Measurements from ENCODE around the gene PLCD3. TPM values are rescaled to one million over a fixed set of nuclear protein-coding genes. Genes with fewer than 3 reads are reported as not detected.
A peak's percentile ranks its signal among the peaks of the same experiment; 100 is the strongest.

The PLCD3 gene
- total RNA-seq, 3 donors from 2014 or later, result 3.5 to 5.5 (median 3.5) TPM

DNA sequence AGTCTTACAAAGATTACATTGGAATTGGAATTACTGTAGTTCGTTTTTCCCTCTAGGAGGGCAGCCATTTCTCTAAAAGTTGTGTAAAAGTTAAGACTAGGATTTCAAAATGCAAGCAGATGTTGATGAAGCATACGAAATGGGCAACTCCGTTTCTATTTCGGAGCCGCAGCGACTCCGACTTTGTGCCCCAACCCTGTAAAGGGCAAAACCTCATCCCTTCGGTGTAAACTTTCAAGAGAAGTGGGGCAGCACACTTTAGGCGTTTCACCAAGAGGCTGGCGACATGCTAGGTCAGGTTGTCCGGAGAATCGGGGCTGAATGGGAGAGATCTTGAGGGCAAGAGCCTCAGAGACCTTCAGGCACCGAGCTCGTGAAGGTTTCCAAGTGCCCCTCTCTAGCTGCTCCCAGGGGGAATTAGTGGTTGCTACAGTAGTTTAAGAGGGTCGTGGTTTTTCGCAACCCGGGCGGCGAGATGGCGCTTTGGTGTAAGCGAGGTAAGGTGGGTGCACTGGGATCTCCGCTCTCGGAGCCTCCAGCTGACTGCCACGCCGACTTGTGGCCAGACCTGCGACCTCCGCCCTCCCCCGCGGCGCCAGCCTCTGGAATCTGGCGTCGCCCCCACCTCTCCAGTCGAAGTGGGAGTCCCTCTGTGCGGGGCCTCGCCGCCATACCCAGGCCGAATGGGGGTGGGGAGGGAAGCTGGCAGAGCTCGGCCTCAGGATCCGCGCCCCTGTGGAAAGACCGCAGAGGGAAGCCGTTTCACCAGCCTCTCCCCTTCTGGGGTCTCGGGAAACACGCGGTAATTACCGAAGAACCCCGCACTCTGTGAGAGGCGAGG is 28.4 kb upstream of the PLCD3 start:
- Mint-ChIP-seq H3K27me3 (ENCODE audit: low read depth) (no peaks in the 10 kb centered on the region), H3K4me1 (ENCODE audit: low read depth) (peaks cover 44% of the 10 kb centered on the region), H3K36me3 (ENCODE audit: insufficient read depth) (peaks cover 9% of the 10 kb centered on the region), H3K4me3 (peak overlapping the region; percentile 99), H3K9me3 (no peaks in the 10 kb centered on the region)
- DNase-seq (peak; percentile 52), ATAC-seq (peak; percentile 41 to 45)

- H3K9me3 Mint-ChIP-seq, result no peaks in the 10 kb centered on the region
- DNase-seq (no peak), ATAC-seq (no peak)
- H3K36me3 Mint-ChIP-seq (ENCODE audit: insufficient read depth), result peaks cover 9% of the 10 kb centered on the region
- no peaks in the 10 kb centered on the region for H3K27me3 Mint-ChIP-seq (ENCODE audit: low read depth)
- peaks cover 41% of the 10 kb centered on the region for H3K4me1 Mint-ChIP-seq (ENCODE audit: low read depth)
- no peak overlapping the region for H3K4me3 Mint-ChIP-seq
Observed at GRCh38 chr17:45156242-45156641, 23.9 kb upstream of the PLCD3 start.

GRCh38 chr17:45155483-45155882 is 23.2 kb upstream of the PLCD3 start:
- peaks cover 9% of the 10 kb centered on the region for H3K36me3 Mint-ChIP-seq (ENCODE audit: insufficient read depth)
- no peak overlapping the region for H3K4me3 Mint-ChIP-seq
- peaks cover 46% of the 10 kb centered on the region for H3K4me1 Mint-ChIP-seq (ENCODE audit: low read depth)
- no peaks in the 10 kb centered on the region for H3K9me3 Mint-ChIP-seq
- ATAC-seq, result no peak
- no peaks in the 10 kb centered on the region for H3K27me3 Mint-ChIP-seq (ENCODE audit: low read depth)
- no peak for DNase-seq

- Mint-ChIP-seq H3K36me3 (ENCODE audit: insufficient read depth) (peaks cover 9% of the 10 kb centered on the region), H3K27me3 (ENCODE audit: low read depth) (no peaks in the 10 kb centered on the region), H3K4me3 (no peak overlapping the region), H3K4me1 (ENCODE audit: low read depth) (peaks cover 47% of the 10 kb centered on the region), H3K9me3 (no peaks in the 10 kb centered on the region)
- DNase-seq (no peak), ATAC-seq (no peak)
Observed at GRCh38 chr17:45155029-45155428, 22.7 kb upstream of the PLCD3 start.

DNA sequence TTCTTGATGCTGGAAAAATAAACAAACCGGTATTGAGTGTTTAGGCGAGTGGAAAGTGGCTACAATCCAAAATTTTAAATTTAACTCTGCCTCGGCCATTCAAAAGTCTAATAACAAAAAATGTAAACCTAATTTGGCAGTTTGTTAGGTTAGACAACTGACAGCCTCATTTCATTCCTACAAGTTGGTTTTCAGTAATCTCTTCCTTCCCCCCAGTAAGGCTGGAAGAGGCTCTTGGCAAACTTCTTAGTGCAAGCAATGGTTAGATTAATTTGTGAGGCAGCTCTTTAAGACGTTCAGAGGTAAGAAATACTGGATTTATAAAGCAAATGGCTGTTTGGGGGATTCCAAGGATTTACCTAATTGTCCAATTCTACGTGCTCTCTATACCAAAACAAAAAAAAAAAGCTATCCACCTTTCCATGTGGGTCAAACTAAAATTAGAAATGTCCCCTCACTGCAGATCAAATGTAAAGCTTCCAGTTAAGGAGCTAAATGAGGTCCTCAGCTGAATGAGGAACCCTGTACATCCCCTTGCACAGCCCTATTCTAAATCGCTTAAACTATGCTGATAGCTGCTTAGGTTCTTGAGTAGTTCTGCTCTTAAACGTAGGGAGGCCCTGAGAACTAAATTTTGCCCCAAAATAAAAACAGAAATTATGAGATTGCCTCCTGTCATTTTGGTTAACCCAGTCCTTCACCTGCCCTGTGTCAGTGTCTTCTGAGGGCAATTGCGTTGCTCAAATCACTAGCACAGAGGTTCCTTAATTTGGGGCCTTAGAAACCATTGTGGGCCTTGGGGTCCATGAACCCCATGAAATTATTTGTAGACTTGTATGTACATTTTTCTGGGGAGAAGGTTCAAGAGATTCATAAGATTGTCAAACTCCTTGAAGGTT is 18.8 kb upstream of the PLCD3 start:
- no peaks in the 10 kb centered on the region for H3K27me3 Mint-ChIP-seq (ENCODE audit: low read depth)
- peaks cover 1% of the 10 kb centered on the region for H3K36me3 Mint-ChIP-seq (ENCODE audit: insufficient read depth)
- DNase-seq, result no peak
- peak overlapping the region; percentile 98 for H3K4me3 Mint-ChIP-seq
- peaks cover 33% of the 10 kb centered on the region for H3K4me1 Mint-ChIP-seq (ENCODE audit: low read depth)
- no peak for ATAC-seq
- no peaks in the 10 kb centered on the region for H3K9me3 Mint-ChIP-seq

DNA sequence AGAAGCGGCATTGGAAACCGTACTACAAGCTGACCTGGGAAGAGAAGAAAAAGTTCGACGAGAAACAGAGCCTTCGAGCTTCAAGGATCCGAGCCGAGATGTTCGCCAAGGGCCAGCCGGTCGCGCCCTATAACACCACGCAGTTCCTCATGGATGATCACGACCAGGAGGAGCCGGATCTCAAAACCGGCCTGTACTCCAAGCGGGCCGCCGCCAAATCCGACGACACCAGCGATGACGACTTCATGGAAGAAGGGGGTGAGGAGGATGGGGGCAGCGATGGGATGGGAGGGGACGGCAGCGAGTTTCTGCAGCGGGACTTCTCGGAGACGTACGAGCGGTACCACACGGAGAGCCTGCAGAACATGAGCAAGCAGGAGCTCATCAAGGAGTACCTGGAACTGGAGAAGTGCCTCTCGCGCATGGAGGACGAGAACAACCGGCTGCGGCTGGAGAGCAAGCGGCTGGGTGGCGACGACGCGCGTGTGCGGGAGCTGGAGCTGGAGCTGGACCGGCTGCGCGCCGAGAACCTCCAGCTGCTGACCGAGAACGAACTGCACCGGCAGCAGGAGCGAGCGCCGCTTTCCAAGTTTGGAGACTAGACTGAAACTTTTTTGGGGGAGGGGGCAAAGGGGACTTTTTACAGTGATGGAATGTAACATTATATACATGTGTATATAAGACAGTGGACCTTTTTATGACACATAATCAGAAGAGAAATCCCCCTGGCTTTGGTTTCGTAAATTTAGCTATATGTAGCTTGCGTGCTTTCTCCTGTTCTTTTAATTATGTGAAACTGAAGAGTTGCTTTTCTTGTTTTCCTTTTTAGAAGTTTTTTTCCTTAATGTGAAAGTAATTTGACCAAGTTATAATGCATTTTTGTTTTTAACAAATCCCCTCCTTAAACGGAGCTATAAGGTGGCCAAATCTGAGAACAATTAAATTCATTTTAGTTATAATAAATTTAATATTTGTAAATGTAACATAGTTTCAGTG is 17.7 kb upstream of the PLCD3 start:
- peak; percentile 4 to 6 for ATAC-seq
- peaks cover 35% of the 10 kb centered on the region for H3K4me1 Mint-ChIP-seq (ENCODE audit: low read depth)
- H3K36me3 Mint-ChIP-seq (ENCODE audit: insufficient read depth), result no peaks in the 10 kb centered on the region
- no peaks in the 10 kb centered on the region for H3K9me3 Mint-ChIP-seq
- no peaks in the 10 kb centered on the region for H3K27me3 Mint-ChIP-seq (ENCODE audit: low read depth)
- peak overlapping the region; percentile 98 for H3K4me3 Mint-ChIP-seq
- no peak for DNase-seq

DNA sequence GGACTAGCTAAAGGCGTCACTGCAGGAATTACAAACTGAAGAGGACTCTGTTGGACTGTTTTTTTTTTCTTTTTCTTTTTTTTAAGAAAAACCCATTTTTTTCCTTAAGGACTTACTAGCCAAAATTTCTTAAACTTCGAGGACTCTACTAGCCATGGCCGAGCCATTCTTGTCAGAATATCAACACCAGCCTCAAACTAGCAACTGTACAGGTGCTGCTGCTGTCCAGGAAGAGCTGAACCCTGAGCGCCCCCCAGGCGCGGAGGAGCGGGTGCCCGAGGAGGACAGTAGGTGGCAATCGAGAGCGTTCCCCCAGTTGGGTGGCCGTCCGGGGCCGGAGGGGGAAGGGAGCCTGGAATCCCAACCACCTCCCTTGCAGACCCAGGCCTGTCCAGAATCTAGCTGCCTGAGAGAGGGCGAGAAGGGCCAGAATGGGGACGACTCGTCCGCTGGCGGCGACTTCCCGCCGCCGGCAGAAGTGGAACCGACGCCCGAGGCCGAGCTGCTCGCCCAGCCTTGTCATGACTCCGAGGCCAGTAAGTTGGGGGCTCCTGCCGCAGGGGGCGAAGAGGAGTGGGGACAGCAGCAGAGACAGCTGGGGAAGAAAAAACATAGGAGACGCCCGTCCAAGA is 16.8 kb upstream of the PLCD3 start:
- DNase-seq (peak; percentile 59), ATAC-seq (peak; percentile 13 to 15)
- peaks cover 37% of the 10 kb centered on the region for H3K4me1 Mint-ChIP-seq (ENCODE audit: low read depth)
- H3K27me3 Mint-ChIP-seq (ENCODE audit: low read depth), result no peaks in the 10 kb centered on the region
- no peaks in the 10 kb centered on the region for H3K9me3 Mint-ChIP-seq
- peak overlapping the region; percentile 98 for H3K4me3 Mint-ChIP-seq
- no peaks in the 10 kb centered on the region for H3K36me3 Mint-ChIP-seq (ENCODE audit: insufficient read depth)

- peaks cover 37% of the 10 kb centered on the region for H3K4me1 Mint-ChIP-seq (ENCODE audit: low read depth)
- no peaks in the 10 kb centered on the region for H3K27me3 Mint-ChIP-seq (ENCODE audit: low read depth)
- no peaks in the 10 kb centered on the region for H3K9me3 Mint-ChIP-seq
- DNase-seq, result peak; percentile 98
- ATAC-seq, result peak; percentile 79 to 83
- H3K4me3 Mint-ChIP-seq, result peak within 1 kb of the TSS; percentile 98
- H3K36me3 Mint-ChIP-seq (ENCODE audit: insufficient read depth), result no peaks in the 10 kb centered on the region
Observed at GRCh38 chr17:45148183-45149036, 16.1 kb upstream of the PLCD3 start, which contains the start of gene HEXIM1. HEXIM1 (plus strand) TSS chr17:45148475; CDS start chr17:45149191, 716 bp downstream.

DNA sequence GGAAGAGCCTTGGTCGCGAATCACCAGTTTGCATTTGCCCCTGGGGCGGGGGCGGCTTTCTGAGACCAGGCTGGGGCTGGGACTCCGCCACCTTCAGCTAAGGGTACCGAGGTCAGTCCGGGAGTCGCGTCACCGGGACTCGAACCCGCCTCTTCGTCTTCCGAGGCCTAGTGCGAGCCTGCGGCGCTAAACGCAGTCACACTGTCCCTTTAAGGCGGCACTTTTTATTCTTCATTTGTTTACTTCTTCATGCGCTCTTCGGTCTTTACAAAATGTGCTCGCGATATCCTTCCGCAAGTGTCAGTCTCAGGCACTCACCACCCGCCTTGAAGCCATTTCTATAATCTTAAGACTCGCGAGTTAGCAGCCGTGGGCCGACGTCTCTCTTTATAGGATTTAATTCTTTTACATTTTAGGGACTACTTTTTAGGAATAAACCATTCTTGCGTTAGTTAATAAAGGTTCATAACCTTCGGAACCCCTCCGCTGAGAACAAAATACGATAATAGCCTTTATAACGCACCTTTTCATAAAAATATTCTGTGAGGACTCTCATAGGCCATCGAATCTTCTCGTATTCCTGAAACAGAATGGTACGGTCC is 15.4 kb upstream of the PLCD3 start:
- Mint-ChIP-seq H3K9me3 (no peaks in the 10 kb centered on the region), H3K4me1 (ENCODE audit: low read depth) (peaks cover 39% of the 10 kb centered on the region), H3K36me3 (ENCODE audit: insufficient read depth) (no peaks in the 10 kb centered on the region), H3K4me3 (peak overlapping the region; percentile 98), H3K27me3 (ENCODE audit: low read depth) (no peaks in the 10 kb centered on the region)
- peak; percentile 37 to 47 for ATAC-seq
- peak; percentile 69 for DNase-seq

- DNase-seq, result no peak
- Mint-ChIP-seq H3K36me3 (ENCODE audit: insufficient read depth) (no peaks in the 10 kb centered on the region), H3K4me3 (peak overlapping the region; percentile 98)
Observed at GRCh38 chr17:45146890-45147580, 14.7 kb upstream of the PLCD3 start.

GRCh38 chr17:45146592-45146889 is 14.2 kb upstream of the PLCD3 start:
- Mint-ChIP-seq H3K4me3 (peak overlapping the region; percentile 98), H3K9me3 (no peaks in the 10 kb centered on the region), H3K27me3 (ENCODE audit: low read depth) (no peaks in the 10 kb centered on the region), H3K36me3 (ENCODE audit: insufficient read depth) (no peaks in the 10 kb centered on the region), H3K4me1 (ENCODE audit: low read depth) (peaks cover 36% of the 10 kb centered on the region)
- ATAC-seq (no peak), DNase-seq (no peak)

More at GRCh38 chr17:45146890-45147580, 14.7 kb upstream of the PLCD3 start:
- H3K4me1 Mint-ChIP-seq (ENCODE audit: low read depth), result peaks cover 39% of the 10 kb centered on the region
- ATAC-seq, result peak; percentile 0
- no peaks in the 10 kb centered on the region for H3K27me3 Mint-ChIP-seq (ENCODE audit: low read depth)
- no peaks in the 10 kb centered on the region for H3K9me3 Mint-ChIP-seq

- Mint-ChIP-seq H3K4me1 (ENCODE audit: low read depth) (peaks cover 36% of the 10 kb centered on the region), H3K27me3 (ENCODE audit: low read depth) (no peaks in the 10 kb centered on the region), H3K9me3 (no peaks in the 10 kb centered on the region), H3K4me3 (peak overlapping the region; percentile 98), H3K36me3 (ENCODE audit: insufficient read depth) (no peaks in the 10 kb centered on the region)
- DNase-seq (no peak), ATAC-seq (no peak)
Observed at GRCh38 chr17:45146166-45146565, 13.9 kb upstream of the PLCD3 start.

All from activated T-cell treated with anti-CD3 and anti-CD28 coated beads, Interleukin-2, amount 50 U/mL, for 4 hours (primary cell).